ENCODE data around the gene IL4R. TPM values are rescaled to one million over a fixed set of nuclear protein-coding genes. Genes with fewer than 3 reads are reported as not detected.

Gene IL4R
- total and polyA plus RNA-seq, 2 experiments from 2014 or later, result 6.4 to 17.6 TPM

- TF ChIP-seq ZNF462 (CRISPR knock-in tag; IDR thresholded peaks at IDR 0.05) (no peak), CTCF (conservative IDR thresholded peaks at IDR 0.05; ENCODE audit: low read depth in 2 of 2) (no peak), ZNF331 (CRISPR knock-in tag; IDR thresholded peaks at IDR 0.05; ENCODE audit: low read depth) (no peak), EZH2 (IDR thresholded peaks at IDR 0.05; ENCODE audit: low read depth, unreplicated experiment) (no peak), STAT1 (IDR thresholded peaks at IDR 0.05; ENCODE audit: unreplicated experiment) (no peak)
These were observed 78.9 kb downstream of the IL4R start (continued) for GRCh38 chr16:27392671-27393070.

GRCh38 chr16:27394516-27394915 lies 80.7 kb downstream of the IL4R start:
- no peak overlapping the region for H3K4me2 ChIP-seq
- no peak for ATAC-seq
- Mint-ChIP-seq H3K4me1 (no peaks in the 10 kb centered on the region), H3K9me3 (no peaks in the 10 kb centered on the region; the same call in 2 of the 3 replicates), H3K4me3 (no peak overlapping the region), H3K36me3 (ENCODE audit: low read depth) (no peaks in the 10 kb centered on the region), H3K27me3 (ENCODE audit: insufficient read depth, low read depth, poor library complexity) (peaks cover 4% of the 10 kb centered on the region), H3K27ac (no peak overlapping the region)
- no peaks in the 10 kb centered on the region for H3K27me3 ChIP-seq (ENCODE audit: insufficient read depth)
- no peaks in the 10 kb centered on the region for H3K79me2 ChIP-seq (replicated peaks; ENCODE audit: insufficient read depth)
- H3K9me2 ChIP-seq (ENCODE audit: insufficient read depth), result no peaks in the 10 kb centered on the region; the same call in 1 of the 2 replicates
- DNase-seq (ENCODE audit: low spot score), result no peak
- H3K36me3 ChIP-seq (ENCODE audit: insufficient read depth), result no peaks in the 10 kb centered on the region
- no peaks in the 10 kb centered on the region for H3F3A ChIP-seq (replicated peaks; ENCODE audit: low read depth)
- no peak overlapping the region for H2AFZ ChIP-seq
- no peaks in the 10 kb centered on the region for H3K4me1 ChIP-seq (ENCODE audit: insufficient read depth)
- no peak overlapping the region for H3K4me3 ChIP-seq
- H3K27ac ChIP-seq (ENCODE audit: low read depth), result no peak overlapping the region
- H4K20me1 ChIP-seq (replicated peaks; ENCODE audit: insufficient read depth), result no peaks in the 10 kb centered on the region
- no peak for TF ChIP-seq REST (IDR thresholded peaks at IDR 0.05; ENCODE audit: unreplicated experiment)

Data from GM23338 (cell line).